Activated naive CD4-positive, alpha-beta T cell (primary cell): ENCODE results near the gene KRTAP9-1.
"Not testable (repeated sequence)": the region's sequence is repeated elsewhere in the genome, so short reads cannot be mapped to it uniquely, and the experiment has no call there.

ENCODE experiments used
- DNase-seq, 4 experiments: peaks; one replicate each; lab custom pipeline; 2025; lab: John Stamatoyannopoulos, UW

Gene KRTAP9-1

GRCh38 chr17:41178843-41179616 is 10.7 kb upstream of the KRTAP9-1 start:
- DNase-seq: no peak

- DNase-seq: no peak
These were observed 5.2 kb upstream of the KRTAP9-1 start, which contains the start of gene KRTAP4-1 for GRCh38 chr17:41184480-41184961. Gene KRTAP4-1 (minus strand): TSS chr17:41184911. CDS start chr17:41184854, 57 bp downstream.

GRCh38 chr17:41185001-41185400 is 4.7 kb upstream of the KRTAP9-1 start:
- DNase-seq: no peak

- DNase-seq: no peak
These were observed 2.8 kb upstream of the KRTAP9-1 start for GRCh38 chr17:41186872-41187271.

- DNase-seq: no peak
These were observed 641 bp downstream of the KRTAP9-1 start for GRCh38 chr17:41190328-41190727.

GRCh38 chr17:41196068-41196467 is 6.4 kb downstream of the KRTAP9-1 start:
- DNase-seq: no peak

- no peak for DNase-seq
These were observed 9.9 kb downstream of the KRTAP9-1 start for GRCh38 chr17:41199421-41200078.

- DNase-seq: no peak
These were observed 22.3 kb downstream of the KRTAP9-1 start for GRCh38 chr17:41211845-41212466.

GRCh38 chr17:41212524-41213169 is 23.0 kb downstream of the KRTAP9-1 start:
- DNase-seq: no peak

- DNase-seq: no peak
These were observed 26.0 kb downstream of the KRTAP9-1 start for GRCh38 chr17:41215681-41216080.

GRCh38 chr17:41223821-41224220 is 34.1 kb downstream of the KRTAP9-1 start:
- no peak for DNase-seq

- no peak for DNase-seq
These were observed 36.4 kb downstream of the KRTAP9-1 start for GRCh38 chr17:41226051-41226450.

GRCh38 chr17:41226598-41227095 is 37.0 kb downstream of the KRTAP9-1 start, which contains the start of gene KRTAP9-2:
Gene KRTAP9-2 (plus strand): TSS chr17:41226648. CDS start chr17:41226655, 7 bp downstream.
- not testable (repeated sequence) for DNase-seq

GRCh38 chr17:41230094-41230493 is 40.4 kb downstream of the KRTAP9-1 start:
- DNase-seq: no peak

GRCh38 chr17:41231731-41232130 is 42.0 kb downstream of the KRTAP9-1 start:
- DNase-seq: no peak

GRCh38 chr17:41232399-41233105 is 42.9 kb downstream of the KRTAP9-1 start, which contains the start of gene KRTAP9-3:
Gene KRTAP9-3 (plus strand): TSS chr17:41232449. CDS start chr17:41232502, 53 bp downstream.
- DNase-seq: not testable (repeated sequence)

- DNase-seq: not testable (repeated sequence)
These were observed 47.4 kb downstream of the KRTAP9-1 start for GRCh38 chr17:41237116-41237515.

GRCh38 chr17:41237949-41238437 is 48.3 kb downstream of the KRTAP9-1 start, which contains the start of gene KRTAP9-8:
Gene KRTAP9-8 (plus strand): TSS chr17:41237999. CDS start chr17:41238052, 53 bp downstream.
- DNase-seq: not testable (repeated sequence)
